SH-SY5Y (cell line): ENCODE measurements around the gene PHACTR4.

Experiments used
- GATA2 ChIP-seq: IDR thresholded peaks from 2 replicates; pipeline ENCODE4 v1.6.1; 2011; ENCODE audit warnings: mild to moderate bottlenecking, low read depth, low read length
- GATA3 ChIP-seq: IDR thresholded peaks from 2 replicates; pipeline ENCODE4 v1.6.1; 2011; ENCODE audit warnings: low read depth, mild to moderate bottlenecking, low read length, moderate library complexity

The PHACTR4 gene

GRCh38 chr1:28369371-28370238, at the start of gene PHACTR4:
TSS of gene PHACTR4 (plus strand) at chr1:28369740. CDS start at chr1:28407448, 37,708 bp downstream.
- TF ChIP-seq GATA2 (no peak), GATA3 (no peak)

- TF ChIP-seq GATA3: no peak
- no peak for TF ChIP-seq GATA2
Measured at GRCh38 chr1:28322194-28322593, 47.3 kb upstream of the PHACTR4 start.

- TF ChIP-seq GATA3 (peak; percentile 65; the same call in 1 of the 2 replicates), GATA2 (peak; percentile 85)
Measured at GRCh38 chr1:28323720-28324119, 45.8 kb upstream of the PHACTR4 start.

- TF ChIP-seq GATA3 (no peak), GATA2 (no peak)
Measured at GRCh38 chr1:28326515-28326914, 43.0 kb upstream of the PHACTR4 start.

GRCh38 chr1:28326984-28327383, 42.6 kb upstream of the PHACTR4 start:
- TF ChIP-seq GATA2: no peak
- TF ChIP-seq GATA3: no peak

GRCh38 chr1:28328228-28328648, 41.3 kb upstream of the PHACTR4 start:
- TF ChIP-seq GATA3 (no peak), GATA2 (no peak)

GRCh38 chr1:28329395-28330153, 40.0 kb upstream of the PHACTR4 start:
- TF ChIP-seq GATA2: no peak
- no peak for TF ChIP-seq GATA3

- no peak for TF ChIP-seq GATA2
- no peak for TF ChIP-seq GATA3
Measured at GRCh38 chr1:28338897-28339296, 30.6 kb upstream of the PHACTR4 start.

- no peak for TF ChIP-seq GATA2
- TF ChIP-seq GATA3: no peak
Measured at GRCh38 chr1:28339551-28339950, 30.0 kb upstream of the PHACTR4 start.

GRCh38 chr1:28340221-28340974, 29.1 kb upstream of the PHACTR4 start:
- TF ChIP-seq GATA2 (no peak), GATA3 (no peak)

GRCh38 chr1:28341591-28341990, 27.9 kb upstream of the PHACTR4 start:
- TF ChIP-seq GATA3: no peak
- TF ChIP-seq GATA2: no peak

GRCh38 chr1:28343405-28343804, 26.1 kb upstream of the PHACTR4 start:
- TF ChIP-seq GATA2 (no peak), GATA3 (no peak)

GRCh38 chr1:28354121-28354520, 15.4 kb upstream of the PHACTR4 start:
- TF ChIP-seq GATA2: no peak
- no peak for TF ChIP-seq GATA3

- no peak for TF ChIP-seq GATA3
- no peak for TF ChIP-seq GATA2
Measured at GRCh38 chr1:28358716-28359115, 10.8 kb upstream of the PHACTR4 start.
